Heart left ventricle (tissue), 13 donors: Measurements from ENCODE around the gene METTL22.

Source experiments
- CTCF ChIP-seq, 12 donors: fragments of 200-600 bp; sonication (generic) in 4 of 12; IDR thresholded peaks; one replicate each; pipeline versions ENCODE4 v1.5.0 to v1.8.0; 2018 to 2022; ENCODE audit warnings: antibody characterized with exemption in 12 of 12, mild to moderate bottlenecking in 5 of 12
- POLR2A ChIP-seq, 2 donors: fragments of 450-650 bp; IDR thresholded peaks; one replicate each; pipeline ENCODE4 v1.6.1; 2017; ENCODE audit warnings: antibody characterized with exemption in 2 of 2, mild to moderate bottlenecking in 2 of 2, moderate library complexity in 2 of 2
- donor health status: ischemic (EF 13 %, LVEDD 7.1; RV severe dilation, severe dysfunction).
- donor health status: DM: no; HTN: yes; CAD: no.
- donor health status: DM: no; HTN: no; CAD: no.
- donor health status: ischemic (EF 25% LVEDD 6.9; RV normal size, moderate dysfunction).
- donor health status: ischemic (EF 25% LVEDD 5.7; RV mildly dilated, moderate dysfunction).
- donor health status: ischemic (EF 35%, LVEDD 5.7; RV mildly dilated, moderate dysfunction).
- donor health status: nonischemic (EF 11% LVEDD 7.7; RV severe dilation, severe dysfunction).
- donor health status: DM: yes; HTN: yes; CAD: no.
- donor health status: PGD.
- donor health status: ischemic (EF 29% LVEDD 5.4; RV normal size, mild dysfunction).
- donor health status: nonischemic (EF 23%, LVEDD 6.1; RV moderate dilation, normal function).

GRCh38 chr16:8577678-8578304, 43.7 kb upstream of the METTL22 start:
- no peak for TF ChIP-seq CTCF (IDR thresholded peaks at IDR 0.05)
- no peak for TF ChIP-seq POLR2A (IDR thresholded peaks at IDR 0.05)
